ENCODE results near the gene IGSF6.
A peak's percentile ranks its signal among the peaks of the same experiment; 100 is the strongest.
"Not testable (repeated sequence)": the region's sequence is repeated elsewhere in the genome, so short reads cannot be mapped to it uniquely, and the experiment has no call there.

Gene IGSF6

GRCh38 chr16:21650521-21650920 is 1.9 kb downstream of the IGSF6 start:
- H3K36me3 ChIP-seq, result peaks cover 53% of the 10 kb centered on the region
- peak overlapping the region; percentile 97 for H3K27ac ChIP-seq
- peaks cover 76 to 95% of the 10 kb centered on the region in 2 experiments for H3K4me1 ChIP-seq (ENCODE audit: control insufficient read depth in 1 of 2, insufficient read depth in 1 of 2, low read depth in 1 of 2, low read length in 1 of 2)
- H3K9me3 ChIP-seq, result no peaks in the 10 kb centered on the region
- TF ChIP-seq CTCF (IDR thresholded peaks at IDR 0.05), result no peak
- H3K4me3 ChIP-seq (ENCODE audit: low read depth in 1 of 2, low read length in 1 of 2), result peak overlapping the region; percentile 90 to 92
- no peaks in the 10 kb centered on the region for H3K27me3 ChIP-seq

- H3K27ac ChIP-seq, result peak overlapping the region; percentile 97
- H3K4me1 ChIP-seq (ENCODE audit: control insufficient read depth in 1 of 2, insufficient read depth in 1 of 2, low read depth in 1 of 2, low read length in 1 of 2), result peaks cover 76 to 95% of the 10 kb centered on the region in 2 experiments
- peaks cover 53% of the 10 kb centered on the region for H3K36me3 ChIP-seq
- not testable (repeated sequence) for H3K27me3 ChIP-seq, H3K9me3 ChIP-seq
- peak overlapping the region; percentile 90 to 92 for H3K4me3 ChIP-seq (ENCODE audit: low read depth in 1 of 2, low read length in 1 of 2)
Measured at GRCh38 chr16:21649826-21650406, 2.5 kb downstream of the IGSF6 start.

GRCh38 chr16:21647562-21648164 is 4.7 kb downstream of the IGSF6 start:
- H3K27me3 ChIP-seq, result no peaks in the 10 kb centered on the region
- no peak overlapping the region for H3K4me3 ChIP-seq (ENCODE audit: low read depth in 1 of 2, low read length in 1 of 2)
- TF ChIP-seq CTCF (IDR thresholded peaks at IDR 0.05), result no peak
- H3K27ac ChIP-seq, result peak overlapping the region; percentile 97
- H3K36me3 ChIP-seq, result peaks cover 75% of the 10 kb centered on the region
- no peaks in the 10 kb centered on the region for H3K9me3 ChIP-seq
- peaks cover 76 to 95% of the 10 kb centered on the region in 2 experiments for H3K4me1 ChIP-seq (ENCODE audit: control insufficient read depth in 1 of 2, insufficient read depth in 1 of 2, low read depth in 1 of 2, low read length in 1 of 2)

GRCh38 chr16:21646721-21647561 is 5.5 kb downstream of the IGSF6 start:
- H3K36me3 ChIP-seq, result peaks cover 82% of the 10 kb centered on the region
- H3K27me3 ChIP-seq, result no peaks in the 10 kb centered on the region
- TF ChIP-seq CTCF (IDR thresholded peaks at IDR 0.05), result no peak
- peak overlapping the region; percentile 97 for H3K27ac ChIP-seq
- H3K4me3 ChIP-seq (ENCODE audit: low read depth in 1 of 2, low read length in 1 of 2), result no peak overlapping the region
- peaks cover 82 to 95% of the 10 kb centered on the region in 2 experiments for H3K4me1 ChIP-seq (ENCODE audit: control insufficient read depth in 1 of 2, insufficient read depth in 1 of 2, low read depth in 1 of 2, low read length in 1 of 2)
- no peaks in the 10 kb centered on the region for H3K9me3 ChIP-seq

- Histone ChIP-seq H3K4me1 (ENCODE audit: control insufficient read depth in 1 of 2, insufficient read depth in 1 of 2, low read depth in 1 of 2, low read length in 1 of 2) (peaks cover 91 to 95% of the 10 kb centered on the region in 2 experiments), H3K4me3 (ENCODE audit: low read depth in 1 of 2, low read length in 1 of 2) (peak overlapping the region in 1 of 2 experiments; percentile 53), H3K36me3 (peaks cover 90% of the 10 kb centered on the region), H3K27ac (peak overlapping the region; percentile 97), H3K27me3 (no peaks in the 10 kb centered on the region), H3K9me3 (no peaks in the 10 kb centered on the region)
- TF ChIP-seq CTCF (IDR thresholded peaks at IDR 0.05), result no peak
Measured at GRCh38 chr16:21646091-21646490, 6.3 kb downstream of the IGSF6 start.

Data from neutrophil (primary cell).